Measurements from ENCODE around the gene SMARCB1.

DNA sequence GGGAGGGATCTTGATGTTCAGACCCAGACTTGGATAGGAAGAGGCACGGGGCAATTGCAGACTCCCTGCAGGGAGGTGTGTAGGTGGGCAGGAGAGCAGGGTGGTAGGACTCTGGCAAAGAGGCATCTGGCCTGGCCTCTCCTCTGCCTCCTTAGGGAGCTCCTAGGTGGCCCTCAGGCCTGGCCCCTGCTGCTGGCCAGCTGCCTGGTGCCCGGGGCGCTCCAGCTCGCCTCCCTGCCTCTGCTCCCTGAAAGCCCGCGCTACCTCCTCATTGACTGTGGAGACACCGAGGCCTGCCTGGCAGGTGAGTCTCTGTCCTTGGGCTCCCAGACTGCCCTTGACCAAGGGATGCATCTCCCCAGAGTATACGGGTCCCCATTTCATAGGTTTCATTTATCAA is 90.8 kb downstream of the SMARCB1 start:
- TF ChIP-seq, protein P1, sequence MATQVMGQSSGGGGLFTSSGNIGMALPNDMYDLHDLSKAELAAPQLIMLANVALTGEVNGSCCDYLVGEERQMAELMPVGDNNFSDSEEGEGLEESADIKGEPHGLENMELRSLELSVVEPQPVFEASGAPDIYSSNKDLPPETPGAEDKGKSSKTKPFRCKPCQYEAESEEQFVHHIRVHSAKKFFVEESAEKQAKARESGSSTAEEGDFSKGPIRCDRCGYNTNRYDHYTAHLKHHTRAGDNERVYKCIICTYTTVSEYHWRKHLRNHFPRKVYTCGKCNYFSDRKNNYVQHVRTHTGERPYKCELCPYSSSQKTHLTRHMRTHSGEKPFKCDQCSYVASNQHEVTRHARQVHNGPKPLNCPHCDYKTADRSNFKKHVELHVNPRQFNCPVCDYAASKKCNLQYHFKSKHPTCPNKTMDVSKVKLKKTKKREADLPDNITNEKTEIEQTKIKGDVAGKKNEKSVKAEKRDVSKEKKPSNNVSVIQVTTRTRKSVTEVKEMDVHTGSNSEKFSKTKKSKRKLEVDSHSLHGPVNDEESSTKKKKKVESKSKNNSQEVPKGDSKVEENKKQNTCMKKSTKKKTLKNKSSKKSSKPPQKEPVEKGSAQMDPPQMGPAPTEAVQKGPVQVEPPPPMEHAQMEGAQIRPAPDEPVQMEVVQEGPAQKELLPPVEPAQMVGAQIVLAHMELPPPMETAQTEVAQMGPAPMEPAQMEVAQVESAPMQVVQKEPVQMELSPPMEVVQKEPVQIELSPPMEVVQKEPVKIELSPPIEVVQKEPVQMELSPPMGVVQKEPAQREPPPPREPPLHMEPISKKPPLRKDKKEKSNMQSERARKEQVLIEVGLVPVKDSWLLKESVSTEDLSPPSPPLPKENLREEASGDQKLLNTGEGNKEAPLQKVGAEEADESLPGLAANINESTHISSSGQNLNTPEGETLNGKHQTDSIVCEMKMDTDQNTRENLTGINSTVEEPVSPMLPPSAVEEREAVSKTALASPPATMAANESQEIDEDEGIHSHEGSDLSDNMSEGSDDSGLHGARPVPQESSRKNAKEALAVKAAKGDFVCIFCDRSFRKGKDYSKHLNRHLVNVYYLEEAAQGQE (IDR thresholded peaks at IDR 0.05; ENCODE audit: insufficient read depth in 1 of 2, low read depth in 2 of 2, low read length in 2 of 2): no peak
- TF ChIP-seq TAF1 (IDR thresholded peaks at IDR 0.05; ENCODE audit: borderline replicate concordance, insufficient read depth, low read length): no peak

Measured in PFSK-1 (cell line).